ENCODE results near the gene SLC25A51. TPM values are rescaled to one million over a fixed set of nuclear protein-coding genes. Genes with fewer than 3 reads are reported as not detected.

SLC25A51 gene
- total RNA-seq, 3 donors from 2014 or later = 22.5 to 43.7 (median 30.8) TPM

GRCh38 chr9:37936965-37937364 is 33.0 kb upstream of the SLC25A51 start:
- Histone ChIP-seq H3K27me3 (no peaks in the 10 kb centered on the region), H3K36me3 (no peaks in the 10 kb centered on the region), H3K4me3 (no peak overlapping the region), H3K4me1 (no peaks in the 10 kb centered on the region), H3K27ac (no peak overlapping the region), H3K9me3 (no peaks in the 10 kb centered on the region)
- intact Hi-C loops (cut with DNase I; ENCODE audit: low total_unique reads) = no loop called here
- TF ChIP-seq CTCF (IDR thresholded peaks at IDR 0.05) (no peak), POLR2A (IDR thresholded peaks at IDR 0.05) (no peak), POLR2AphosphoS5 (IDR thresholded peaks at IDR 0.05) (no peak)
- DNase-seq (ENCODE audit: low spot score in 2 of 2) = no peak

- H3K27me3 ChIP-seq = no peaks in the 10 kb centered on the region
- no peak overlapping the region for H3K27ac ChIP-seq
- H3K9me3 ChIP-seq = no peaks in the 10 kb centered on the region
- H3K4me3 ChIP-seq = no peak overlapping the region
- TF ChIP-seq CTCF (IDR thresholded peaks at IDR 0.05) (no peak), POLR2A (IDR thresholded peaks at IDR 0.05) (no peak), POLR2AphosphoS5 (IDR thresholded peaks at IDR 0.05) (no peak)
- H3K4me1 ChIP-seq = no peaks in the 10 kb centered on the region
- intact Hi-C loops (cut with DNase I; ENCODE audit: low total_unique reads) = no loop called here
- no peak for DNase-seq (ENCODE audit: low spot score in 2 of 2)
- no peaks in the 10 kb centered on the region for H3K36me3 ChIP-seq
Measured at GRCh38 chr9:37936376-37936775, 32.4 kb upstream of the SLC25A51 start.

GRCh38 chr9:37935096-37935495 is 31.2 kb upstream of the SLC25A51 start:
- TF ChIP-seq POLR2A (IDR thresholded peaks at IDR 0.05) (no peak), POLR2AphosphoS5 (IDR thresholded peaks at IDR 0.05) (no peak), CTCF (IDR thresholded peaks at IDR 0.05) (no peak)
- H3K27me3 ChIP-seq = no peaks in the 10 kb centered on the region
- DNase-seq (ENCODE audit: low spot score in 2 of 2) = no peak

GRCh38 chr9:37931592-37931991 is 27.7 kb upstream of the SLC25A51 start:
- H3K36me3 ChIP-seq = no peaks in the 10 kb centered on the region

More at GRCh38 chr9:37935096-37935495, 31.2 kb upstream of the SLC25A51 start:
- intact Hi-C loops (cut with DNase I; ENCODE audit: low total_unique reads) = no loop called here
- Histone ChIP-seq H3K36me3 (no peaks in the 10 kb centered on the region), H3K4me1 (no peaks in the 10 kb centered on the region), H3K9me3 (no peaks in the 10 kb centered on the region), H3K27ac (no peak overlapping the region), H3K4me3 (no peak overlapping the region)

GRCh38 chr9:37929441-37929895 is 25.5 kb upstream of the SLC25A51 start:
- Histone ChIP-seq H3K4me3 (no peak overlapping the region), H3K9me3 (no peaks in the 10 kb centered on the region), H3K27me3 (no peaks in the 10 kb centered on the region), H3K27ac (no peak overlapping the region), H3K36me3 (no peaks in the 10 kb centered on the region), H3K4me1 (no peaks in the 10 kb centered on the region)
- no peak for DNase-seq (ENCODE audit: low spot score in 2 of 2)
- intact Hi-C loops (cut with DNase I; ENCODE audit: low total_unique reads) = no loop called here
- TF ChIP-seq CTCF (IDR thresholded peaks at IDR 0.05) (no peak), POLR2AphosphoS5 (IDR thresholded peaks at IDR 0.05) (no peak), POLR2A (IDR thresholded peaks at IDR 0.05) (no peak)

More at GRCh38 chr9:37931592-37931991, 27.7 kb upstream of the SLC25A51 start:
- H3K4me1 ChIP-seq = no peaks in the 10 kb centered on the region
- DNase-seq (ENCODE audit: low spot score in 2 of 2) = no peak
- H3K9me3 ChIP-seq = no peaks in the 10 kb centered on the region
- TF ChIP-seq POLR2AphosphoS5 (IDR thresholded peaks at IDR 0.05) (no peak), POLR2A (IDR thresholded peaks at IDR 0.05) (no peak), CTCF (IDR thresholded peaks at IDR 0.05) (no peak)
- H3K27me3 ChIP-seq = no peaks in the 10 kb centered on the region
- intact Hi-C loops (cut with DNase I; ENCODE audit: low total_unique reads) = no loop called here
- H3K4me3 ChIP-seq = no peak overlapping the region
- H3K27ac ChIP-seq = no peak overlapping the region

Data from breast epithelium (tissue), 4 donors.